Motor neuron (in vitro differentiated cells): ENCODE results near the gene ARID5A. TPM values are rescaled to one million over a fixed set of nuclear protein-coding genes. Genes with fewer than 3 reads are reported as not detected.

Experiments used
- ATAC-seq, 8 experiments: fragments of 200-7000 bp; cut with Tn5 transposase; replicated peaks in 6 of 8; 2 replicates each; pipeline ENCODE4 v1.8.0; 2021; ENCODE audit warnings: mild to moderate bottlenecking in 8 of 8, moderate library complexity in 8 of 8
- H3K27ac ChIP-seq, 2 donors: fragments of 250-450 bp; sonication (Bioruptor Pico); 2 replicates each; pipeline ENCODE4 v1.9.0; 2021; ENCODE audit warnings: antibody characterized with exemption in 2 of 2, mild to moderate bottlenecking in 2 of 2, moderate library complexity in 1 of 2
- H3K4me1 ChIP-seq, 2 donors: fragments of 250-450 bp; sonication (Bioruptor Pico); replicated peaks in 1 of 2; 2 replicates each; pipeline ENCODE4 v1.6.1; 2021; ENCODE audit warnings: antibody characterized with exemption in 2 of 2, mild to moderate bottlenecking in 2 of 2, moderate library complexity in 1 of 2
- H3K4me3 ChIP-seq, 5 donors: fragments of 250-450 bp; sonication (Bioruptor Pico); 2 replicates each; pipeline ENCODE4 v1.9.0; 2021; ENCODE audit warnings: antibody characterized with exemption in 5 of 5, mild to moderate bottlenecking in 5 of 5, moderate library complexity in 4 of 5
- WGBS, 10 experiments: fragments of 450-650 bp; shearing (Covaris generic); methylation state at CpG; one replicate each; pipeline ENCODE4 v1.0.0; 2022; 5-methylcytosine and 5-hydroxymethylcytosine counted together
- in situ Hi-C, 9 experiments: fragments of 400-800 bp; cut with MboI; loops; one replicate each; pipeline ENCODE4 v1.15.0; 2021; ENCODE audit warnings: low sequenced_read_pairs in 9 of 9, low pct_unique_long_range_greater_than_20kb in 2 of 9; ENCODE audit not compliant: unreplicated experiment in 9 of 9
- total RNA-seq, 8 experiments: library from RNA; unstranded; fragments of 300-600 nt; gene quantifications; 2 replicates each; pipeline versions ENCODE4 v1.2.3 to v1.2.4, GENCODE V29; 2022

Gene ARID5A
- total RNA-seq, 8 experiments from 2014 or later = 1.5 to 24.0 (median 3.0) TPM

DNA sequence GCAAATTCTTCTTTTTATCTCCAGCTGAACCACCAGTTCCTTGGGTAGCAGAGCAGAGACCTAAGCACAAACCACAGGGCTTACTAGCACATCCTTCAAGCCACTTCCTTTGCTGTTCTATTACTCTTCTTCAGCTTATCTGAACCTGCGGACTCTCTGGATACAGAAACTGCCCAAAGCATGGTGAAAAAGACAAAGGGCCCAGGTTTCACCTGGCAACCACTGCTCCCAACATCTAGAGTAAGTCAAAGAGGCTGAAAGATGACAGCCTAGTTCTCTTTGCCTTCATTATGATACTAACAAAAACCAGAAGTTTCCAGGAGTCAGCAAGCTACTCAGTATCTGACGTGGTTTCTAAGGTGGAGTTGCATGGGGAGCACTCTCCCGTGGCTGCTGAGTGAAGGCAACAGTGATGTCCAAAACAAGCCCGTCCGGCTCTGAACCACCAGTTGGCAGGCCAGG lies 58.2 kb downstream of the ARID5A start:
- no peak for ATAC-seq
- Histone ChIP-seq H3K4me1 (no peaks in the 10 kb centered on the region), H3K27ac (no peak overlapping the region), H3K4me3 (no peak overlapping the region)
- 93 to 100% (median 100%) methylated on average over 1 to 5 of the region's 5 CpGs; no CpG with 5 or more reads in 3 of the 10 experiments for WGBS, 10 experiments
- in situ Hi-C loops = loop anchor here in 1 of 9 experiments (25.0 kb wide), 1 partner anchor 93 kb away; no protein-coding TSS in a partner anchor

DNA sequence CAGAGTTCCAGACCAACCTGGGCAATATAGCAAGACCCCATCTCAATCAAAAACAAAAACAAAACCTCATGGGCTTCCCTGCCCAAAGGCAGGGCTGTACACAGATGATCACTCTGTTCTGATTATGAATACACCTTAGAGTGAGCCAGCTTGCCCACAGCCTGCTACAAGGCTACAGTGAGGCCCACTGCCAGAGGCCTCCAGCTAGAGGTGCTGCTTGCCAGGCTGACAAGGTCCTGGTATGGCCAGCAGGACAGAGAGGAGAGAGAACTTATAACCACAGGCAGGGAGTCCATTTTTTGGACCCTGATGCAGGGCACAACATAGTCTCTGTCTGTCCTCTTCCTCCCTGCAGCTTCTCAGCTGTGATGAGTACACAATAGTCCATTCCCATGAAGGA lies 60.0 kb downstream of the ARID5A start:
- no peak overlapping the region for H3K4me3 ChIP-seq
- ATAC-seq = no peak
- H3K27ac ChIP-seq = no peak overlapping the region
- H3K4me1 ChIP-seq = no peaks in the 10 kb centered on the region
- in situ Hi-C loops = loop anchor here in 1 of 9 experiments (25.0 kb wide), 1 partner anchor 91 kb away; no protein-coding TSS in a partner anchor

DNA sequence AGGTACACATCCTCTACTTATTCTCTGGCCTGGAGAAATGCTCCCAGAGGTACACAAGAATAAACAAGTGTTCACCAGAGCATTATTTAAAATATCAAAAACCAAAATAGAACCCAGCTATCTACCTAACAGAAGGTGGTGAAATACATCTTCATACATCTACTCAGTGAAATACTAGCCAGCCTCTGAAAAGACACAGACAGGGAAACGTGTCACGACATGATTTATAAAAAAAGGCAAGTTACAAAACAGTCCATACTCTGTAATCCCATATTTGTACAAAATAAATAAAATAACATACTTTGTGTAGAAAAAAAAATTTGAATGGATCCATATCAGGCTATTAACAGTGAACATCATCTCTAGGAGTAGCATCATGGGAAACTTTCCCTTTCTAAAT lies 63.4 kb downstream of the ARID5A start:
- Histone ChIP-seq H3K27ac (no peak overlapping the region), H3K4me3 (no peak overlapping the region), H3K4me1 (no peaks in the 10 kb centered on the region)
- in situ Hi-C loops = loop anchor here in 1 of 9 experiments (25.0 kb wide), 1 partner anchor 87 kb away; no protein-coding TSS in a partner anchor
- no peak for ATAC-seq
- WGBS, 10 experiments = 85 to 100% (median 93%) methylated on average over 2 of the region's 2 CpGs; no CpG with 5 or more reads in 1 of the 10 experiments

DNA sequence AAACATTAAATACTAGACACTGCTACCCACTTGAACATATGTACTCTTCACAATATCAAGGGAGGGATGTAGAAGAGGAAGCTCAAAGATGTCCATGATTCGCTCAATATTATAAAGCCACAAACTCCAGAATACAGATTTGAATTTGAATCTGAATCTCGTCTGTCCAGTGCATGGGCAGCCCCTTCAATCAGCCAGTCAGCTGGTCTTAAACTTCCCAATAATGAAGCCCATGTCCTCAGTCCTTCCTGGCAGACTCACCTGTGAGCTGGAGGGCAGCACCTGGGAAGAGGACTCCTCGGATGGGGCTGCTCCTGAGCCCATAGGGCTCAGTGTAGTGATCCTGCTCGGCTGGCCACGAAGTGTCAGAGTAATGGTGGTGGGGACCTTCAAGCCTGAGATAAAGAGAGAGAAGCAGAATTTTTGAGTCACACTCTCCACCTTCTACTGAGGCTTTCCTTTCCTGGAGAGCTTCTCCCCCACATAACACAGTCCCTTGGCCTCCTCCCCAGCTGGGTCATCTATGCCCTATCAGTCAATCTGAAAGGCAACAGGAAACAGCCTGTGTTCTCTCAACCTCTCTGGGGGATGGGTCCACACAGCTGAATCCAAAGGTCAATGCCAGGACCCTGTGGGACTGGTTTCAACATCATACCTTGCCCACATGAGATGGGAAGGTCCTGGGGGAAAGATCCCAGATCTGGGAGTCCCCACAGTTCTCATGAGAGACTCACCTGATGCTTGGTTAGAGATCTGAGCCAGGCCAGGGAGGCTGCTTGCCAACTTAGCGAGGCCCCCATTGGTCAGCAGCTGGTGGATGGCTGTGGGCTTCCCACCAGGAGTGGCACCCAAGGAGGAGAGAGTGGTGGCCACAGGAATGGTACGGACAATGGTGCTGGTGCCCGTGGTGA lies 65.1 kb downstream of the ARID5A start:
- Histone ChIP-seq H3K27ac (no peak overlapping the region), H3K4me1 (no peaks in the 10 kb centered on the region), H3K4me3 (no peak overlapping the region)
- in situ Hi-C loops = no loop called here
- ATAC-seq = no peak
- WGBS, 10 experiments = 83 to 100% (median 92%) methylated on average over 1 to 7 of the region's 8 CpGs; no CpG with 5 or more reads in 1 of the 10 experiments

Other genes with a start within 250 kb of the ARID5A start
- 100 to 1,000 TPM in 4 of 8 experiments, 10 to 100 TPM in 4; 50.1 to 150 (median 97.9) TPM for gene SNRNP200, start 231.2 kb upstream of the ARID5A start, total RNA-seq
- gene ITPRIPL1, start 211.4 kb upstream of the ARID5A start, total RNA-seq = 1 to 10 TPM in 4 of 8 experiments, under 1 TPM in 4; 0.11 to 7.8 (median 1.2) TPM
- gene NCAPH, start 201.0 kb upstream of the ARID5A start, total RNA-seq = 10 to 100 TPM in 3 of 8 experiments, 1 to 10 TPM in 2, under 1 TPM in 3; 0.71 to 36.3 (median 1.5) TPM
- gene NEURL3, start 31.4 kb upstream of the ARID5A start, total RNA-seq = under 1 TPM in 4 of 8 experiments, not detected in 4; 0.13 to 0.52 (median 0.17) TPM
- 10 to 100 TPM; 19.1 to 60.1 (median 41.6) TPM for gene KANSL3, start 101.6 kb downstream of the ARID5A start, total RNA-seq
- gene FER1L5, start 106.0 kb downstream of the ARID5A start, total RNA-seq = under 1 TPM; 0.07 to 0.73 (median 0.31) TPM
- gene LMAN2L, start 203.3 kb downstream of the ARID5A start, total RNA-seq = 10 to 100 TPM; 13.2 to 54.0 (median 18.4) TPM
- 10 to 100 TPM in 1 of 8 experiments, 1 to 10 TPM in 7; 2.0 to 15.7 (median 6.1) TPM for gene CNNM4, start 224.2 kb downstream of the ARID5A start, total RNA-seq